NCI-H345 treated with DMSO at 0.1 percent for 48 hours (cell line): ENCODE results near the gene OR52A5.
"Not testable (repeated sequence)": the region's sequence is repeated elsewhere in the genome, so short reads cannot be mapped to it uniquely, and the experiment has no call there.

Source experiments
- DNase-seq: peaks from one replicate; lab custom pipeline; 2025; ENCODE audit not compliant: unreplicated experiment; lab: John Stamatoyannopoulos, UW

Gene OR52A5

GRCh38 chr11:5137996-5138395, at the start of gene OR52A5:
TSS of gene OR52A5 (minus strand) at chr11:5138356. CDS start at chr11:5132642, 5,714 bp downstream.
- DNase-seq = no peak

- DNase-seq = no peak
Observed at GRCh38 chr11:5178046-5178837, 40.1 kb upstream of the OR52A5 start.

GRCh38 chr11:5174934-5175333, 36.8 kb upstream of the OR52A5 start:
- no peak for DNase-seq

GRCh38 chr11:5171856-5172255, 33.7 kb upstream of the OR52A5 start:
- DNase-seq = no peak

- DNase-seq = not testable (repeated sequence)
Observed at GRCh38 chr11:5165898-5166297, 27.7 kb upstream of the OR52A5 start.

GRCh38 chr11:5164807-5165206, 26.7 kb upstream of the OR52A5 start:
- DNase-seq = not testable (repeated sequence)

- not testable (repeated sequence) for DNase-seq
Observed at GRCh38 chr11:5161045-5161444, 22.9 kb upstream of the OR52A5 start.

GRCh38 chr11:5160217-5160616, 22.1 kb upstream of the OR52A5 start:
- DNase-seq = not testable (repeated sequence)

- DNase-seq = no peak
Observed at GRCh38 chr11:5159806-5160205, 21.6 kb upstream of the OR52A5 start.

- DNase-seq = no peak
Observed at GRCh38 chr11:5154657-5155056, 16.5 kb upstream of the OR52A5 start, which contains the start of gene OR52A1. TSS of gene OR52A1 (minus strand) at chr11:5154757. CDS start at chr11:5152369, 2,388 bp downstream.

- DNase-seq = no peak
Observed at GRCh38 chr11:5153574-5154431, 15.6 kb upstream of the OR52A5 start.

- DNase-seq = no peak
Observed at GRCh38 chr11:5151713-5152153, 13.6 kb upstream of the OR52A5 start.

GRCh38 chr11:5144206-5144605, 6.0 kb upstream of the OR52A5 start:
- DNase-seq = not testable (repeated sequence)

GRCh38 chr11:5137014-5137413, 1.1 kb downstream of the OR52A5 start:
- DNase-seq = no peak

- no peak for DNase-seq
Observed at GRCh38 chr11:5136261-5136660, 1.9 kb downstream of the OR52A5 start.

- no peak for DNase-seq
Observed at GRCh38 chr11:5131584-5132335, 6.4 kb downstream of the OR52A5 start.

- no peak for DNase-seq
Observed at GRCh38 chr11:5129457-5129877, 8.7 kb downstream of the OR52A5 start.

GRCh38 chr11:5124891-5125620, 13.1 kb downstream of the OR52A5 start:
- no peak for DNase-seq

- peak; percentile 74 for DNase-seq
Observed at GRCh38 chr11:5123802-5124521, 14.2 kb downstream of the OR52A5 start.

- DNase-seq = no peak
Observed at GRCh38 chr11:5118893-5119292, 19.3 kb downstream of the OR52A5 start.
